ENCODE results near the gene NMNAT3. TPM values are rescaled to one million over a fixed set of nuclear protein-coding genes. Genes with fewer than 3 reads are reported as not detected.

The NMNAT3 gene
- total and polyA plus RNA-seq, 2 experiments from 2014 or later: 8.3 to 9.2 TPM

- Histone ChIP-seq H3K4me1 (ENCODE audit: insufficient read depth) (peaks cover 5% of the 10 kb centered on the region; the same call in 1 of the 2 replicates), H3K27me3 (ENCODE audit: insufficient read depth) (no peaks in the 10 kb centered on the region), H3K36me3 (ENCODE audit: insufficient read depth) (no peaks in the 10 kb centered on the region), H2AFZ (no peak overlapping the region), H4K20me1 (replicated peaks; ENCODE audit: insufficient read depth) (no peaks in the 10 kb centered on the region; the same call in 1 of the 2 replicates), H3K9me2 (ENCODE audit: insufficient read depth) (0 out of 2 replicates have a peak, but pooled peaks cover 5% of the 10 kb centered on the region), H3K4me3 (no peak overlapping the region), H3K79me2 (replicated peaks; ENCODE audit: insufficient read depth) (no peaks in the 10 kb centered on the region), H3K4me2 (no peak overlapping the region), H3F3A (replicated peaks; ENCODE audit: low read depth) (no peaks in the 10 kb centered on the region), H3K27ac (ENCODE audit: low read depth) (no peak overlapping the region)
- ATAC-seq (no peak), DNase-seq (ENCODE audit: low spot score) (no peak)
- TF ChIP-seq NANOG (IDR thresholded peaks at IDR 0.05; ENCODE audit: borderline replicate concordance) (no peak), EZH2 (IDR thresholded peaks at IDR 0.05; ENCODE audit: low read depth, unreplicated experiment) (no peak), STAT1 (IDR thresholded peaks at IDR 0.05; ENCODE audit: unreplicated experiment) (no peak), ZNF114 (CRISPR knock-in tag; IDR thresholded peaks at IDR 0.05) (no peak), CTCF (conservative IDR thresholded peaks at IDR 0.05; ENCODE audit: low read depth in 2 of 2) (no peak), ZNF462 (CRISPR knock-in tag; IDR thresholded peaks at IDR 0.05) (no peak), POLR2AphosphoS5 (IDR thresholded peaks at IDR 0.05; ENCODE audit: low read depth) (no peak), CREB1 (CRISPR knock-in tag; IDR thresholded peaks at IDR 0.05; ENCODE audit: low read depth) (no peak), REST (IDR thresholded peaks at IDR 0.05; ENCODE audit: unreplicated experiment) (no peak), JUNB (IDR thresholded peaks at IDR 0.05; ENCODE audit: unreplicated experiment) (no peak)
- Mint-ChIP-seq H3K27me3 (ENCODE audit: insufficient read depth, low read depth, poor library complexity) (no peaks in the 10 kb centered on the region), H3K9me3 (no peaks in the 10 kb centered on the region), H3K27ac (peak overlapping the region; percentile 24; the same call in 1 of the 2 replicates), H3K4me1 (peaks cover 9% of the 10 kb centered on the region; the same call in 2 of the 3 replicates), H3K4me3 (no peak overlapping the region), H3K36me3 (ENCODE audit: low read depth) (no peaks in the 10 kb centered on the region)
Measured at GRCh38 chr3:139578783-139579182, 99.0 kb downstream of the NMNAT3 start.

Measured in GM23338 (cell line).